Activated effector memory CD4-positive, alpha-beta T cell treated with Interleukin-2 at 50 U/mL for 16 hours (primary cell): Measurements from ENCODE around the gene MYLK.

ENCODE experiments used
- DNase-seq: peaks from one replicate; pipeline ENCODE4 v3.0.0-alpha.2; 2020

Gene MYLK

GRCh38 chr3:123791417-123791816 is 92.7 kb downstream of the MYLK start:
- DNase-seq: no peak

- no peak for DNase-seq
These were observed 93.1 kb downstream of the MYLK start for GRCh38 chr3:123791073-123791370.

GRCh38 chr3:123790254-123791072 is 93.7 kb downstream of the MYLK start:
- no peak for DNase-seq

GRCh38 chr3:123789760-123790159 is 94.4 kb downstream of the MYLK start:
- DNase-seq: no peak

- no peak for DNase-seq
These were observed 95.0 kb downstream of the MYLK start for GRCh38 chr3:123789160-123789559.

- no peak for DNase-seq
These were observed 95.4 kb downstream of the MYLK start for GRCh38 chr3:123788710-123789109.

GRCh38 chr3:123787133-123787532 is 97.0 kb downstream of the MYLK start:
- DNase-seq: no peak

- DNase-seq: no peak
These were observed 98.5 kb downstream of the MYLK start for GRCh38 chr3:123785602-123786001.

GRCh38 chr3:123783811-123784210 is 100.3 kb downstream of the MYLK start:
- no peak for DNase-seq

- DNase-seq: no peak
These were observed 101.0 kb downstream of the MYLK start for GRCh38 chr3:123783050-123783689.

GRCh38 chr3:123782488-123782887 is 101.6 kb downstream of the MYLK start:
- no peak for DNase-seq

- DNase-seq: no peak
These were observed 102.4 kb downstream of the MYLK start for GRCh38 chr3:123781571-123782275.

- no peak for DNase-seq
These were observed 103.0 kb downstream of the MYLK start for GRCh38 chr3:123781138-123781537.

- DNase-seq: no peak
These were observed 103.5 kb downstream of the MYLK start for GRCh38 chr3:123780656-123781055.

GRCh38 chr3:123779655-123780231 is 104.4 kb downstream of the MYLK start:
- DNase-seq: no peak

- DNase-seq: no peak
These were observed 105.0 kb downstream of the MYLK start for GRCh38 chr3:123778991-123779622.

- no peak for DNase-seq
These were observed 105.6 kb downstream of the MYLK start for GRCh38 chr3:123778525-123778924.

GRCh38 chr3:123776071-123776782 is 107.9 kb downstream of the MYLK start:
- no peak for DNase-seq

- no peak for DNase-seq
These were observed 109.7 kb downstream of the MYLK start for GRCh38 chr3:123774474-123774873.

GRCh38 chr3:123773681-123774431 is 110.3 kb downstream of the MYLK start:
- DNase-seq: no peak

- DNase-seq: no peak
These were observed 114.8 kb downstream of the MYLK start for GRCh38 chr3:123769356-123769743.
